ENCODE results near the gene CENPX. TPM values are rescaled to one million over a fixed set of nuclear protein-coding genes. Genes with fewer than 3 reads are reported as not detected.

The CENPX gene
- total RNA-seq, 1 donor from 2014 or later, result 27.8 TPM

DNA sequence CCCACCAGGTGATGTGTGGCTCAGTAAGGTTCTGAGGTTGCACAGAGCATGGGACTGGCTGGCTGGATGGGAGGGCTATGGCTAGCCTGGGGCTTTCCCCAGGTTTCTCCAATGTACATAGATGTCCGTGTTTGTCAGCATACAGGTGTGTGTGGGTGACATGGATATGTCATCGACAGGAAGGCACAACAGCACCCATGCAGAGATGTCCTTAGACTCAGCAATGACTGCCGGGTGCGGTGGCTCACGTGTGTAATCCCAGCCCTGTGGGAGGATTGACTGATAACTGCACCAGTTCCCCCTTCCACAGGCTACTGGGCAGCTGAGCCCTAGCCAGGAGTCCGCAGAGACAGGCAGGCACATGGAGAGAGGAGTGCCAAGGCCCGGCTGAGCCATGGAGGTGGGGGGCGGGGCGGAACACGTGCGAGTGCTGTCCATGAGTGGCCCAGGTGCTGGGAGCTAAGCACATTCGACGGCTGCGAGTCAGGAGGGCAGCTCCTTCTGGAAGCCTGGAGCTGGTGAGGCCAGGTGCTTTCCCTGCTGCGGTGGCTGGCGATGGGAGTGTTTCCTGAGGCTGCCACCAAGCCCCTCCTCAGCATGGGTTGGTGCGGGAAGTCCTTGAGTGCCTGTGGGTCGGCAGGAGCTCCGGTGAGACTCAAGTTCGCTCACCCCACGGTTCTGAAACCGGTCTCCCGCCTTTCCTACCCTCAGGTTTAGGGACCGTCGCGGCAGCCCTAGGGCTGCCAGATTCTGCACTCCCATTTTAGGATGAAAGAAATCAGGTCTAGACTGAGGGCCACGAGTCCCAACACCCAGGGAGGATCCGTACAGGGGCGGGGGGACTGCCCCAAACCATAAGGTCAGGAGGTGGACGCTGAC lies 46.1 kb downstream of the CENPX start:
- intact Hi-C loops (cut with DNase I), result no loop called here
- peak; percentile 3 for ATAC-seq (ENCODE audit: poor library complexity)
- DNase-seq, result no peak

DNA sequence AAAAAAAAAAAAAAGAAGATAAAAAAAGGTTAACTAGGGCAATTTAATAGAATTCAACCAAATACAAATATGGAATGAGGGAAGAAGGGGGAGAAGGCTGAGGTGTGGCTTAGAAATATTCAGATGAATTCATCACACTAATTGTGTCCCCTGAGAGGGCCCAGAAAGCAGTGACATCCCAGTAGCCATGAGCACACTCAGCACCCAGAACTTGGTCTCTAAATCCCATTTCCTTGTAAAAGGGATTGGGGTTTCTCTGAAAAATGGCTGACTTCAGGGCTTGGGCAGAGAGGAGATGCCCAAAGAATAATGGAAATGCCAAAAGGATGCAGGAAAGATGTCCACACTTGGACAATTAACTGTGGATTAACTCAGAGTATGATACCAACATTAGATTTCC lies 49.2 kb downstream of the CENPX start:
- ATAC-seq (ENCODE audit: poor library complexity), result no peak
- intact Hi-C loops (cut with DNase I), result no loop called here
- DNase-seq, result no peak

DNA sequence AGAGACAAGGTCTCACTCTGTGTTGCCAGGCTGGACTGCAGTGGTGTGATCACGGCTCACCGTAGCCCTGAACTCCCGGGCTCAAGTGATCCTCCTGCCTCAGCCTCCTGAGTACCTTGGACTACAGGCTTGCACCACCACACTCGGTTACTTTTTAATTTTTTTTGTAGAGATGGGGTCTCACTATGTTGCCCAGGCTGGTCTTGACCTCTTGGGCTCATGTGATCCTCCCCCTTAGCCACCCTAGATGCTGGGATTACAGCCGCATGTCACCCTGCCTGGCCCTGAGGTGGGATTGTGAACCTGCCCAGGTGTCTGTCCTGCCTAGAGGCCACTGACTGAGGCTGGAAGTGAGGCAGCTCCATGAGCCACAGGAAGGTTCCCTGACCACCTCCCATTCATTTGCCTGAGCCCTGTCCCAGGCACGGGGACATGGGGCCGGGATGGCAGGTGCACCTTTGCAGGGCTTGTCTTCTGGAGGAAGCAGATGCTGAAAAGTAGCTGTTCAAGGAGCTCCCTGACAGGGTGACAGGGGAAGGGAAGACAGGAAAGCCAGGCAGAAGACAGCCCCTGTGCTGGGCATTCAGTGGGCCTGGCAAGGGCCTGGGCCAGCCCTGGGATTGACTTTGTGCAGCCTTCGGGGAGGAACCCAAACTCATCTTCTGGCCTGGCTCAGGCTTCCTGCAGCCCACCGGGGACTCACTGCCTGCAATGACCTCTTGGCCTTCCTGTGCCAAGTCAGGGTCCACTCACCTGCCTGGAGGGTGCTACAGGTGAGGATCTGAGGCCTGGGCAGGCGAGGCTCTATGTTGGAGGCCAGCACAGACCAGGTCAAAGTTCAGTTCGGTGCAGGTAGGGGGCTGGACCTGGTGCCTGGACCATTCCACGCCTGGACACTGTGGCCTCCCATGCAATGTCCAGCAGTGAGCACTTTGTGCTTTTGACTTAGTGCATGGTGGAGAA lies 53.5 kb downstream of the CENPX start:
- ATAC-seq (ENCODE audit: poor library complexity), result no peak
- intact Hi-C loops (cut with DNase I), result loop anchor here (10.0 kb wide), 1 partner anchor 186 kb away; no protein-coding TSS in a partner anchor

More for the DNA sequence above, 53.5 kb downstream of the CENPX start:
- DNase-seq, result no peak

Other genes starting within 250 kb of the CENPX start
- not detected for gene GCGR, start 218.7 kb downstream of the CENPX start, total RNA-seq
- 104 TPM for gene MCRIP1, start 189.6 kb downstream of the CENPX start, total RNA-seq
- gene PPP1R27, start 187.8 kb downstream of the CENPX start, total RNA-seq, result not detected
- 309 TPM for gene P4HB, start 162.3 kb downstream of the CENPX start, total RNA-seq
- 113 TPM for gene ARHGDIA, start 151.5 kb downstream of the CENPX start, total RNA-seq
- gene ALYREF, start 131.3 kb downstream of the CENPX start, total RNA-seq, result 29.9 TPM
- gene ANAPC11, start 131.2 kb downstream of the CENPX start, total RNA-seq, result 176 TPM
- gene NPB, start 120.6 kb downstream of the CENPX start, total RNA-seq, result 0.24 TPM
- gene PCYT2, start 111.5 kb downstream of the CENPX start, total RNA-seq, result 29.5 TPM
- gene SIRT7, start 104.7 kb downstream of the CENPX start, total RNA-seq, result 6.1 TPM
- gene MAFG, start 95.1 kb downstream of the CENPX start, total RNA-seq, result 29.9 TPM
- gene PYCR1, start 85.6 kb downstream of the CENPX start, total RNA-seq, result 3.2 TPM
- 3.5 TPM for gene MYADML2, start 75.6 kb downstream of the CENPX start, total RNA-seq
- gene NOTUM, start 61.7 kb downstream of the CENPX start, total RNA-seq, result 0.56 TPM
- 25.4 TPM for gene ASPSCR1, start 45.2 kb downstream of the CENPX start, total RNA-seq
- 4.7 TPM for gene LRRC45, start 427 bp upstream of the CENPX start, total RNA-seq
- 0.97 TPM for gene RAC3, start 8.8 kb upstream of the CENPX start, total RNA-seq
- gene DCXR, start 14.8 kb upstream of the CENPX start, total RNA-seq, result 178 TPM
- gene RFNG, start 28.9 kb upstream of the CENPX start, total RNA-seq, result 20.5 TPM
- gene GPS1, start 29.0 kb upstream of the CENPX start, total RNA-seq, result 86.5 TPM
- 57.9 TPM for gene DUS1L, start 42.9 kb upstream of the CENPX start, total RNA-seq
- 23.0 TPM for gene FASN, start 75.4 kb upstream of the CENPX start, total RNA-seq
- 8.6 TPM for gene CCDC57, start 190.0 kb upstream of the CENPX start, total RNA-seq
- 10.0 TPM for gene SLC16A3, start 206.2 kb upstream of the CENPX start, total RNA-seq